K562 (cell line): Measurements from ENCODE around the gene LAMTOR4.

Experiments used
- FOSL1 ChIP-seq: fragments of 200-800 bp; sonication (Bioruptor generic); conservative IDR thresholded peaks from 2 replicates; pipeline ENCODE4 v1.6.1; 2016; ENCODE audit warnings: missing genetic modification characterization, missing compliant biosample characterization
- MCM7 ChIP-seq, 2 experiments: fragments of 450-650 bp; IDR thresholded peaks; 2 replicates each; pipeline ENCODE4 v1.6.1; 2016 to 2018
- MTA3 ChIP-seq: fragments of 450-650 bp; formaldehyde crosslinking; IDR thresholded peaks from 2 replicates; pipeline ENCODE4 v1.6.1; 2017; ENCODE audit warnings: mild to moderate bottlenecking, borderline replicate concordance
- NCOR1 ChIP-seq: fragments of 450-650 bp; IDR thresholded peaks from 2 replicates; pipeline ENCODE4 v1.6.1; 2016; ENCODE audit warnings: mild to moderate bottlenecking, moderate library complexity
- NRF1 ChIP-seq, 2 experiments: fragments of 450-650 bp; IDR thresholded peaks in 1 of 2; conservative IDR thresholded peaks in 1 of 2; 2 replicates each; pipeline ENCODE4 v1.6.1; 2014; ENCODE audit warnings: mild to moderate bottlenecking in 2 of 2
- RBM22 ChIP-seq: fragments of 200-400 bp; formaldehyde crosslinking; IDR thresholded peaks from 2 replicates; pipeline ENCODE4 v1.6.1; 2018; ENCODE audit warnings: low read length, low read depth; ENCODE audit not compliant: poor library complexity, severe bottlenecking
- ZKSCAN1 ChIP-seq: fragments of 150-350 bp; IDR thresholded peaks from 2 replicates; pipeline ENCODE4 v1.6.1; 2016; ENCODE audit warnings: low read depth, low read length
- TF ChIP-seq, protein P1 (sequence below), 3 experiments: IDR thresholded peaks in 2 of 3; conservative IDR thresholded peaks in 1 of 3; 2 replicates each; pipeline ENCODE4 v1.5.1; 2011 to 2012; ENCODE audit warnings: low read length in 3 of 3, mild to moderate bottlenecking in 3 of 3, control low read depth in 2 of 3, improper control_type of control experiment in 1 of 3, inconsistent platforms in 1 of 3, low read depth in 1 of 3, mixed read lengths in 1 of 3, moderate library complexity in 1 of 3; ENCODE audit not compliant: insufficient read depth in 2 of 3

DNA sequence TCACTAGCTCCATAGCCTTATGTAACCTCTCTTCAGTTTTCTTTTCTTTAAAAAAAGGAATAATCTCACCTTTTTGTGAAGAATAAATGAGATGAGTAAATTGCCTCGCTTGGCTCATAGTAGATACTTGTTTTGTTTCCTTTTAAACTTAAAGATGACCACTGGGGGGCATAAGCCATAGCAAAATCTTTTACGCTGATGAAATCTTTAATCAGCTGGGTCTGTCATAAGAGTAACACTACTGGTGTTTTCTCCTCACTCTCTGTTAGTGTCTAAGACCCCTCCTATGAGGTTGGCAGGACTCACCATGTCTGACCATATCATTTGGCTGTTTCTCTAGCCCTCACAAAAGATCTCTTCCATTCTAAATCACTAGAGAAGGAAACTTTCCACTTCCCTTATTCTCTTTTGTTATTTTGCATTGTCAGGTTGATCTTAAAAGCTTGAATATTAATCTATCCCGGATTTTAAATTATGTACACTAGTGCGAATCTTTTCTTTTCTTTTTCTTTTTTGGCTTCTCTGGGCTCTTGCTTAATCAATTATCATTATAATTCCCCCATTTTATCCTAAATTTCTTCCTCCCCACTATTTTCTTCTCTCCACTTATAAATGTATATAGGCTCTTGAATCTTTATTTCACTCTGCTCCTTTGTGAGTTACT, 41.5 kb downstream of the LAMTOR4 start:
- TF ChIP-seq MCM7 (IDR thresholded peaks at IDR 0.05), result no peak
- TF ChIP-seq NRF1 (conservative IDR thresholded peaks at IDR 0.05 in 1 of 2, IDR thresholded peaks at IDR 0.05 in 1 of 2), result no peak
- no peak for TF ChIP-seq RBM22
- TF ChIP-seq, protein P1, sequence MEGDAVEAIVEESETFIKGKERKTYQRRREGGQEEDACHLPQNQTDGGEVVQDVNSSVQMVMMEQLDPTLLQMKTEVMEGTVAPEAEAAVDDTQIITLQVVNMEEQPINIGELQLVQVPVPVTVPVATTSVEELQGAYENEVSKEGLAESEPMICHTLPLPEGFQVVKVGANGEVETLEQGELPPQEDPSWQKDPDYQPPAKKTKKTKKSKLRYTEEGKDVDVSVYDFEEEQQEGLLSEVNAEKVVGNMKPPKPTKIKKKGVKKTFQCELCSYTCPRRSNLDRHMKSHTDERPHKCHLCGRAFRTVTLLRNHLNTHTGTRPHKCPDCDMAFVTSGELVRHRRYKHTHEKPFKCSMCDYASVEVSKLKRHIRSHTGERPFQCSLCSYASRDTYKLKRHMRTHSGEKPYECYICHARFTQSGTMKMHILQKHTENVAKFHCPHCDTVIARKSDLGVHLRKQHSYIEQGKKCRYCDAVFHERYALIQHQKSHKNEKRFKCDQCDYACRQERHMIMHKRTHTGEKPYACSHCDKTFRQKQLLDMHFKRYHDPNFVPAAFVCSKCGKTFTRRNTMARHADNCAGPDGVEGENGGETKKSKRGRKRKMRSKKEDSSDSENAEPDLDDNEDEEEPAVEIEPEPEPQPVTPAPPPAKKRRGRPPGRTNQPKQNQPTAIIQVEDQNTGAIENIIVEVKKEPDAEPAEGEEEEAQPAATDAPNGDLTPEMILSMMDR (IDR thresholded peaks at IDR 0.05 in 2 of 3, conservative IDR thresholded peaks at IDR 0.05 in 1 of 3; ENCODE audit: insufficient read depth in 2 of 3, low read depth in 1 of 3, low read length in 3 of 3), result peak; percentile 65 to 80 (median 73); a peak in 5 of 6 replicates
- TF ChIP-seq ZKSCAN1, result no peak
- TF ChIP-seq MTA3, result no peak
- TF ChIP-seq FOSL1 (tag), result no peak
- no peak for TF ChIP-seq NCOR1
